ENCODE measurements around the gene BPNT1. TPM values are rescaled to one million over a fixed set of nuclear protein-coding genes. Genes with fewer than 3 reads are reported as not detected.

The BPNT1 gene
- total and polyA plus RNA-seq, 2 of the 8 experiments (the other 6 are each of a cell fraction or from before 2014, with no cell fraction given) = 13.2 to 16.3 TPM

DNA sequence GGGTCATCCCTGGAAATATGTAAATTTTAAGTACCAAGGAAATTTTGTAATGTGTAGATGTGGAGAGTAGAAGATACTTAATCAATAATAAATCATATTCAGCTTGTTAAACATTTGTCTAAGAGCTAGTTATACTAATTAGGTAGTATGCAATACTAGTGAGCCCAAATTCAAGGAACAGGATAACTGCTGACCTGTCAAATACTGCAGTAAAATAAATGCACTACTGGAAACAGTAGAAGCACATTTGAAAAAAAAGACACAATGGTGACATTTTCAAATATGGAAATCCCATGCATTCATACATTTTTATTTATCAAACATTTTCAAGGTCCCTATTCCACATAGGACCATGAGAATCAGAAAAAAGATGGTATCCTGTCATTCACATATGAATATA lies 70.5 kb downstream of the BPNT1 start (continued):
- TF ChIP-seq CHD2 (IDR thresholded peaks at IDR 0.05; ENCODE audit: low read length) = no peak
